ENCODE results near the gene CD300LB.

DNA sequence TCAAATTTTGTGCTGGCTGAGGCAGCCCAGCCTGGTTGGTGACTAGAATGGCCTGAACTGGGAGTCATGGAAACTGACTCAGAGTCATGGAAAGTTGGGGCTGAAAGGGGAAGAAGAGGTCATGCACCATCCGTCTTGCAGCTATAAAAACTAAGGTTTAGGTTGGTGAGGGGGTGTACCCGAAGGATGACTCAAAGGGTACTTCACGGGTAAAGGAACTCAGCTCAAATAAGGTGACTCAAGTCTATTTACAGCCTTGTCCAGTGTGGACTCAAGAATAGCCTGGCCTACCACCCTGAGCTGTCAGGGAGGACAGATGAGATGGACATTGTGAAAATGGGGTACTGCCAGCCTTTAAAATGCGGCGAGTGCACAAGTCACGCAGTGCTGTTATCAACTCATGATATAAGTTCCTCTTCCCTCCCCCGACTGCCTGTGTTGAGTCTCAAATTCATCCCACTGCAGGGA is 18.6 kb downstream of the CD300LB start:
- TF ChIP-seq POLR2A (IDR thresholded peaks at IDR 0.05) = no peak
- TF ChIP-seq, protein P1, sequence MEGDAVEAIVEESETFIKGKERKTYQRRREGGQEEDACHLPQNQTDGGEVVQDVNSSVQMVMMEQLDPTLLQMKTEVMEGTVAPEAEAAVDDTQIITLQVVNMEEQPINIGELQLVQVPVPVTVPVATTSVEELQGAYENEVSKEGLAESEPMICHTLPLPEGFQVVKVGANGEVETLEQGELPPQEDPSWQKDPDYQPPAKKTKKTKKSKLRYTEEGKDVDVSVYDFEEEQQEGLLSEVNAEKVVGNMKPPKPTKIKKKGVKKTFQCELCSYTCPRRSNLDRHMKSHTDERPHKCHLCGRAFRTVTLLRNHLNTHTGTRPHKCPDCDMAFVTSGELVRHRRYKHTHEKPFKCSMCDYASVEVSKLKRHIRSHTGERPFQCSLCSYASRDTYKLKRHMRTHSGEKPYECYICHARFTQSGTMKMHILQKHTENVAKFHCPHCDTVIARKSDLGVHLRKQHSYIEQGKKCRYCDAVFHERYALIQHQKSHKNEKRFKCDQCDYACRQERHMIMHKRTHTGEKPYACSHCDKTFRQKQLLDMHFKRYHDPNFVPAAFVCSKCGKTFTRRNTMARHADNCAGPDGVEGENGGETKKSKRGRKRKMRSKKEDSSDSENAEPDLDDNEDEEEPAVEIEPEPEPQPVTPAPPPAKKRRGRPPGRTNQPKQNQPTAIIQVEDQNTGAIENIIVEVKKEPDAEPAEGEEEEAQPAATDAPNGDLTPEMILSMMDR (IDR thresholded peaks at IDR 0.05) = no peak

All from testis (tissue), 2 donors.